ENCODE measurements around the gene C21orf91. TPM values are rescaled to one million over a fixed set of nuclear protein-coding genes. Genes with fewer than 3 reads are reported as not detected.

Gene C21orf91
- total RNA-seq, 1 experiment from 2014 or later = 30.5 TPM

GRCh38 chr21:17769447-17769845 is 49.7 kb downstream of the C21orf91 start:
- ChIA-PET CTCF (no interaction called here), POLR2A (no interaction called here)
- H3K36me3 Mint-ChIP-seq = peaks cover 16% of the 10 kb centered on the region
- DNase-seq (ENCODE audit: low spot score) = no peak
- H3K9me3 Mint-ChIP-seq = peaks cover 34% of the 10 kb centered on the region
- peaks cover 12% of the 10 kb centered on the region for H3K4me1 Mint-ChIP-seq
- ATAC-seq = no peak
- H3K27me3 Mint-ChIP-seq (ENCODE audit: low read depth) = no peaks in the 10 kb centered on the region
- no peak overlapping the region for H3K27ac Mint-ChIP-seq
- H3K4me3 Mint-ChIP-seq = no peak overlapping the region
- TF ChIP-seq AFF4 (CRISPR knock-in tag; IDR thresholded peaks at IDR 0.05; ENCODE audit: borderline replicate concordance) (no peak), E2F1 (CRISPR knock-in tag; IDR thresholded peaks at IDR 0.05) (no peak), HMGXB4 (CRISPR knock-in tag; IDR thresholded peaks at IDR 0.05) (no peak), NFATC4 (CRISPR knock-in tag; IDR thresholded peaks at IDR 0.05) (no peak), IRF2 (CRISPR knock-in tag; IDR thresholded peaks at IDR 0.05; ENCODE audit: borderline replicate concordance, low read depth) (no peak), FOXJ3 (CRISPR knock-in tag; IDR thresholded peaks at IDR 0.05; ENCODE audit: borderline replicate concordance) (no peak), ZNF281 (CRISPR knock-in tag; IDR thresholded peaks at IDR 0.05) (no peak), NR3C1 (CRISPR knock-in tag; conservative IDR thresholded peaks at IDR 0.05; ENCODE audit: low read depth) (no peak), ERG (CRISPR knock-in tag; IDR thresholded peaks at IDR 0.05) (no peak), ZNF138 (CRISPR knock-in tag; conservative IDR thresholded peaks at IDR 0.05) (no peak), ZMAT4 (CRISPR knock-in tag; IDR thresholded peaks at IDR 0.05) (no peak), AR (CRISPR knock-in tag; IDR thresholded peaks at IDR 0.05) (no peak), ARID4B (CRISPR knock-in tag; IDR thresholded peaks at IDR 0.05; ENCODE audit: borderline replicate concordance) (no peak), ZSCAN18 (CRISPR knock-in tag; IDR thresholded peaks at IDR 0.05) (no peak), MXD4 (CRISPR knock-in tag; IDR thresholded peaks at IDR 0.05; ENCODE audit: borderline replicate concordance) (no peak), ELF4 (CRISPR knock-in tag; IDR thresholded peaks at IDR 0.05; ENCODE audit: low read depth) (no peak), TEAD4 (CRISPR knock-in tag; IDR thresholded peaks at IDR 0.05) (no peak)
